OCI-LY3 (cell line): ENCODE measurements around the gene RTTN.

Experiments used
- H2AFZ ChIP-seq: fragments of 200-600, 300-600 bp; shearing (Covaris generic); 2 replicates; pipeline ENCODE4 v1.6.0; 2014; ENCODE audit warnings: antibody characterized with exemption, low read depth, low read length
- H3K27ac ChIP-seq: fragments of 200-600, 300-600 bp; sonication (generic); 2 replicates; pipeline ENCODE4 v1.5.1; 2014; ENCODE audit warnings: mild to moderate bottlenecking, low read length, moderate library complexity, mixed read lengths
- H3K27me3 ChIP-seq: fragments of 200-600, 300-600 bp; sonication (generic); 2 replicates; pipeline ENCODE4 v1.6.1; 2014; ENCODE audit warnings: low read depth, low read length, mixed read lengths
- H3K36me3 ChIP-seq: fragments of 200-600, 300-600 bp; sonication (generic); replicated peaks from 2 replicates; pipeline ENCODE3; 2014; ENCODE audit warnings: low read depth, low read length, mixed read lengths
- H3K4me1 ChIP-seq: fragments of 300-600, 200-600 bp; sonication (generic); 2 replicates; pipeline ENCODE4 v1.6.1; 2014; ENCODE audit warnings: low read length, mixed read lengths
- H3K4me2 ChIP-seq: fragments of 200-600, 300-600 bp; sonication (generic); 2 replicates; pipeline ENCODE4 v1.6.1; 2014; ENCODE audit warnings: low read length, mixed read lengths
- H3K4me3 ChIP-seq: fragments of 300-600, 200-600 bp; sonication (generic); 2 replicates; pipeline ENCODE4 v1.5.1; 2014; ENCODE audit warnings: antibody characterized with exemption, mild to moderate bottlenecking, low read length, moderate library complexity
- H3K79me2 ChIP-seq: fragments of 300-600, 200-600 bp; shearing (Covaris generic); 2 replicates; pipeline ENCODE4 v1.6.1; 2014; ENCODE audit warnings: mild to moderate bottlenecking, low read length, mixed read lengths
- H3K9ac ChIP-seq: fragments of 300-600, 200-600 bp; shearing (Covaris generic); 2 replicates; pipeline ENCODE4 v1.6.0; 2014; ENCODE audit warnings: mild to moderate bottlenecking, low read length, moderate library complexity
- H3K9me3 ChIP-seq: fragments of 200-600, 300-600 bp; shearing (Covaris generic); 2 replicates; pipeline ENCODE4 v1.6.1; 2014; ENCODE audit warnings: low read length, mixed read lengths; ENCODE audit not compliant: insufficient read depth
- H4K20me1 ChIP-seq: fragments of 200-600, 300-600 bp; sonication (generic); 2 replicates; pipeline ENCODE4 v1.6.1; 2016; ENCODE audit warnings: low read length, mixed read lengths; ENCODE audit not compliant: insufficient read depth
- CTCF ChIP-seq: fragments of 200-600, 300-600 bp; sonication (generic); IDR thresholded peaks from 2 replicates; pipeline ENCODE4 v1.5.1; 2014; ENCODE audit warnings: antibody characterized with exemption, low read length, low read depth
- EZH2phosphoT487 ChIP-seq: fragments of 200-600 bp; shearing (Covaris generic); IDR thresholded peaks from 2 replicates; pipeline ENCODE4 v1.6.1; 2018; ENCODE audit warnings: antibody characterized with exemption, mixed run types, low read depth

The RTTN gene

GRCh38 chr18:70149156-70149555 lies 56.3 kb downstream of the RTTN start:
- H3K9me3 ChIP-seq = no peaks in the 10 kb centered on the region
- H3K27me3 ChIP-seq = no peaks in the 10 kb centered on the region
- H2AFZ ChIP-seq = no peak overlapping the region
- H4K20me1 ChIP-seq = no peaks in the 10 kb centered on the region
- TF ChIP-seq CTCF (no peak), EZH2phosphoT487 (no peak)
- H3K79me2 ChIP-seq = peaks cover 3% of the 10 kb centered on the region; the same call in 1 of the 2 replicates
- peaks cover 53% of the 10 kb centered on the region for H3K36me3 ChIP-seq
- H3K4me1 ChIP-seq = peaks cover 5% of the 10 kb centered on the region; the same call in 1 of the 2 replicates
- H3K4me2 ChIP-seq = no peak overlapping the region
- H3K27ac ChIP-seq = no peak overlapping the region
- no peak overlapping the region for H3K9ac ChIP-seq
- no peak overlapping the region for H3K4me3 ChIP-seq

- Histone ChIP-seq H2AFZ (no peak overlapping the region), H3K79me2 (peaks cover 3% of the 10 kb centered on the region; the same call in 1 of the 2 replicates), H3K36me3 (peaks cover 52% of the 10 kb centered on the region), H3K9ac (no peak overlapping the region), H3K4me1 (peaks cover 5% of the 10 kb centered on the region; the same call in 1 of the 2 replicates), H3K27me3 (no peaks in the 10 kb centered on the region), H3K4me2 (no peak overlapping the region), H3K4me3 (no peak overlapping the region), H4K20me1 (no peaks in the 10 kb centered on the region), H3K27ac (no peak overlapping the region), H3K9me3 (no peaks in the 10 kb centered on the region)
- TF ChIP-seq CTCF (no peak), EZH2phosphoT487 (no peak)
Observed at GRCh38 chr18:70148039-70148938, 57.2 kb downstream of the RTTN start.

- TF ChIP-seq EZH2phosphoT487 (no peak), CTCF (no peak)
- Histone ChIP-seq H3K79me2 (no peaks in the 10 kb centered on the region), H3K27ac (no peak overlapping the region), H2AFZ (no peak overlapping the region), H3K27me3 (no peaks in the 10 kb centered on the region), H3K4me2 (no peak overlapping the region), H3K36me3 (peaks cover 63% of the 10 kb centered on the region), H4K20me1 (no peaks in the 10 kb centered on the region), H3K9me3 (no peaks in the 10 kb centered on the region), H3K4me3 (no peak overlapping the region), H3K9ac (no peak overlapping the region), H3K4me1 (no peaks in the 10 kb centered on the region)
Observed at GRCh38 chr18:70146174-70146573, 59.3 kb downstream of the RTTN start.

GRCh38 chr18:70142001-70142400 lies 63.5 kb downstream of the RTTN start:
- TF ChIP-seq EZH2phosphoT487 (no peak), CTCF (no peak)
- H3K27ac ChIP-seq = no peak overlapping the region

More at GRCh38 chr18:70142001-70142400, 63.5 kb downstream of the RTTN start:
- no peak overlapping the region for H3K4me2 ChIP-seq
- H3K4me1 ChIP-seq = no peaks in the 10 kb centered on the region
- H3K9me3 ChIP-seq = no peaks in the 10 kb centered on the region
- H4K20me1 ChIP-seq = no peaks in the 10 kb centered on the region
- no peak overlapping the region for H3K9ac ChIP-seq
- H2AFZ ChIP-seq = no peak overlapping the region
- H3K4me3 ChIP-seq = no peak overlapping the region
- H3K27me3 ChIP-seq = no peaks in the 10 kb centered on the region
- H3K79me2 ChIP-seq = no peaks in the 10 kb centered on the region
- peaks cover 43% of the 10 kb centered on the region for H3K36me3 ChIP-seq
